HCT116 (cell line): ENCODE results near the gene MTERF4. TPM values are rescaled to one million over a fixed set of nuclear protein-coding genes. Genes with fewer than 3 reads are reported as not detected.

Source experiments
- ATAC-seq: fragments of 200-7000 bp; cut with Tn5 transposase; 2 replicates; pipeline ENCODE4 v1.9.1; 2020; ENCODE audit warnings: mild to moderate bottlenecking, moderate library complexity
- BruUV-seq: library from RNA; stranded (reverse); fragments of 400-500 nt; replicated peaks from 2 replicates; lab custom pipeline; 2021; lab: Mats Ljungman, UMichigan
- CTCF ChIA-PET: fragments of 300-600 bp; sonication (Branson Sonifier 250); formaldehyde crosslinking; loops from one replicate; lab custom pipeline; 2021; ENCODE audit warnings: antibody characterized with exemption; lab: Charles Lee
- POLR2A ChIA-PET: fragments of 300-600, 350-600 bp; sonication (Branson Sonifier 250); formaldehyde crosslinking; loops from one replicate; lab custom pipeline; 2021; ENCODE audit warnings: antibody characterized with exemption; lab: Charles Lee
- RAD21 ChIA-PET, 2 experiments: fragments of 300-600 bp; sonication (Branson Sonifier 250); formaldehyde crosslinking; loops; one replicate each; lab custom pipeline; 2023; ENCODE audit warnings: low total read pairs in 2 of 2; ENCODE audit not compliant: uncharacterized antibody in 2 of 2, unreplicated experiment in 2 of 2, low non-redundant PET in 1 of 2; lab: Charles Lee
- DNase-seq: peaks from one replicate; pipeline ENCODE4 v3.0.0-alpha.2; 2010; ENCODE audit warnings: low read depth, low spot score
- H2AFZ ChIP-seq: fragments of 200-600 bp; shearing (Covaris generic), sonication (generic); 2 replicates; pipeline ENCODE4 v1.6.1; 2017; ENCODE audit warnings: low read depth, mixed run types, mixed read lengths, antibody characterized with exemption, low read length; ENCODE audit not compliant: poor library complexity, severe bottlenecking
- H3K27ac ChIP-seq: 2 replicates; pipeline ENCODE4 v1.5.1; 2012; ENCODE audit warnings: low read depth, low read length
- H3K27me3 ChIP-seq: fragments of 200-600 bp; sonication (generic); 2 replicates; pipeline ENCODE4 v1.6.1; 2016; ENCODE audit warnings: mixed run types, low read length, mixed read lengths; ENCODE audit not compliant: insufficient read depth
- H3K36me3 ChIP-seq, 2 experiments: fragments of 200-500 bp in 1 of 2; fragments of 200-600 bp in 1 of 2; sonication (Bioruptor generic) in 1 of 2; sonication (generic) in 1 of 2; 2 replicates each; pipeline versions ENCODE4 v1.5.1 to v1.6.1; 2014 to 2016; ENCODE audit warnings: low read length in 2 of 2, inconsistent platforms in 1 of 2, mixed read lengths in 1 of 2, mixed run types in 1 of 2; ENCODE audit not compliant: insufficient read depth in 2 of 2, control insufficient read depth in 1 of 2
- H3K4me1 ChIP-seq, 2 experiments: fragments of 200-600 bp in 1 of 2; sonication (generic) in 1 of 2; 2 replicates each; pipeline versions ENCODE4 v1.5.1 to v1.6.1; 2012 to 2017; ENCODE audit warnings: low read length in 2 of 2, inconsistent platforms in 1 of 2, mild to moderate bottlenecking in 1 of 2, mixed read lengths in 1 of 2, mixed run types in 1 of 2, moderate library complexity in 1 of 2; ENCODE audit not compliant: insufficient read depth in 2 of 2, control insufficient read depth in 1 of 2
- H3K4me2 ChIP-seq: fragments of 200-600 bp; sonication (generic); 2 replicates; pipeline ENCODE4 v1.6.1; 2017; ENCODE audit warnings: mixed run types, low read length, mixed read lengths
- H3K4me3 ChIP-seq, 2 experiments: fragments of 200-600 bp in 1 of 2; sonication (generic) in 1 of 2; replicated peaks in 1 of 2; 2 replicates each; pipeline ENCODE4 v1.5.1; 2011 to 2016; ENCODE audit warnings: low read length in 2 of 2, control low read depth in 1 of 2, low read depth in 1 of 2, mild to moderate bottlenecking in 1 of 2, mixed read lengths in 1 of 2, mixed run types in 1 of 2
- H3K79me2 ChIP-seq: fragments of 200-600 bp; sonication (generic); 2 replicates; pipeline ENCODE4 v1.6.1; 2017; ENCODE audit warnings: mild to moderate bottlenecking, mixed run types, low read length, moderate library complexity, mixed read lengths; ENCODE audit not compliant: insufficient read depth
- H3K9ac ChIP-seq: fragments of 200-600 bp; sonication (generic); 2 replicates; pipeline ENCODE4 v1.6.1; 2016; ENCODE audit warnings: low read length, mixed read lengths
- H3K9me2 ChIP-seq: fragments of 200-600 bp; sonication (generic), shearing (Covaris generic); 2 replicates; pipeline ENCODE4 v1.6.1; 2017; ENCODE audit warnings: mixed run types, mild to moderate bottlenecking, moderate library complexity; ENCODE audit not compliant: insufficient read depth
- H3K9me3 ChIP-seq, 2 experiments: fragments of 200-500 bp in 1 of 2; fragments of 200-600 bp in 1 of 2; sonication (Bioruptor generic) in 1 of 2; sonication (generic) in 1 of 2; 2 replicates each; pipeline ENCODE4 v1.6.1; 2014 to 2017; ENCODE audit warnings: low read length in 2 of 2, mixed read lengths in 2 of 2, inconsistent platforms in 1 of 2, low read depth in 1 of 2, mild to moderate bottlenecking in 1 of 2, mixed run types in 1 of 2, moderate library complexity in 1 of 2; ENCODE audit not compliant: control insufficient read depth in 1 of 2, insufficient read depth in 1 of 2
- H4K20me1 ChIP-seq: fragments of 200-600 bp; sonication (generic), shearing (Covaris generic); 2 replicates; pipeline ENCODE4 v1.6.1; 2017; ENCODE audit warnings: mixed run types, mild to moderate bottlenecking, moderate library complexity; ENCODE audit not compliant: insufficient read depth
- EZH2phosphoT487 ChIP-seq: fragments of 200-600 bp; IDR thresholded peaks from 2 replicates; pipeline ENCODE4 v1.6.1; 2018; ENCODE audit warnings: antibody characterized with exemption, borderline replicate concordance
- FOSL1 ChIP-seq: IDR thresholded peaks from 2 replicates; pipeline ENCODE4 v1.6.1; 2012; ENCODE audit warnings: low read depth
- POLR2A ChIP-seq: IDR thresholded peaks from 2 replicates; pipeline ENCODE4 v1.7.0; 2011; ENCODE audit warnings: borderline replicate concordance; ENCODE audit not compliant: insufficient read depth, insufficient read length; ENCODE audit errors: extremely low read depth
- POLR2AphosphoS5 ChIP-seq: IDR thresholded peaks from 2 replicates; pipeline ENCODE4 v1.6.1; 2011; ENCODE audit warnings: mild to moderate bottlenecking, low read depth, low read length, moderate library complexity
- SP1 ChIP-seq: IDR thresholded peaks from 2 replicates; pipeline ENCODE4 v1.6.1; 2012; ENCODE audit warnings: low read depth
- YY1 ChIP-seq: IDR thresholded peaks from 2 replicates; pipeline ENCODE4 v1.6.1; 2011; ENCODE audit warnings: low read length, low read depth, moderate library complexity, mild to moderate bottlenecking; ENCODE audit not compliant: insufficient replicate concordance; ENCODE audit errors: extremely low read depth
- ZFX ChIP-seq: fragments of 450-650 bp; IDR thresholded peaks from 2 replicates; pipeline ENCODE4 v1.6.1; 2017
- intact Hi-C: fragments of 100-400 bp; cut with micrococcal nuclease; formaldehyde crosslinking; loops from 2 replicates; pipeline ENCODE4 v1.10.0; 2022
- total RNA-seq: library from RNA; stranded (reverse); gene quantifications from one replicate; pipeline ENCODE4 v1.2.1, GENCODE V29; 2021; ENCODE audit not compliant: unreplicated experiment

MTERF4 gene
- total RNA-seq, 1 experiment from 2014 or later, result 25.5 TPM

GRCh38 chr2:241135737-241136136 is 33.6 kb upstream of the MTERF4 start:
- H3K4me2 ChIP-seq, result no peak overlapping the region
- H2AFZ ChIP-seq, result no peak overlapping the region
- H3K9me2 ChIP-seq, result no peaks in the 10 kb centered on the region
- ATAC-seq (no peak), DNase-seq (no peak)
- CTCF ChIA-PET, result no interaction called here
- H3K9me3 ChIP-seq, result no peaks in the 10 kb centered on the region
- no peaks in the 10 kb centered on the region for H4K20me1 ChIP-seq
- H3K36me3 ChIP-seq, result peaks cover 3 to 6% of the 10 kb centered on the region in 2 experiments; a peak in 3 of 4 replicates
- RAD21 ChIA-PET, result no interaction called here
- no peaks in the 10 kb centered on the region for H3K4me1 ChIP-seq
- no peak overlapping the region for H3K9ac ChIP-seq
- POLR2A ChIA-PET, result no interaction called here
- BruUV-seq, result no TSS peak
- intact Hi-C loops, result no loop called here
- H3K27me3 ChIP-seq, result no peaks in the 10 kb centered on the region
- no peak overlapping the region for H3K4me3 ChIP-seq
- H3K79me2 ChIP-seq, result no peaks in the 10 kb centered on the region
- no peak overlapping the region for H3K27ac ChIP-seq
- no peak for TF ChIP-seq SP1
- no peak for TF ChIP-seq POLR2A
- no peak for TF ChIP-seq FOSL1
- no peak for TF ChIP-seq ZFX
- TF ChIP-seq EZH2phosphoT487, result no peak
- TF ChIP-seq YY1, result no peak

DNA sequence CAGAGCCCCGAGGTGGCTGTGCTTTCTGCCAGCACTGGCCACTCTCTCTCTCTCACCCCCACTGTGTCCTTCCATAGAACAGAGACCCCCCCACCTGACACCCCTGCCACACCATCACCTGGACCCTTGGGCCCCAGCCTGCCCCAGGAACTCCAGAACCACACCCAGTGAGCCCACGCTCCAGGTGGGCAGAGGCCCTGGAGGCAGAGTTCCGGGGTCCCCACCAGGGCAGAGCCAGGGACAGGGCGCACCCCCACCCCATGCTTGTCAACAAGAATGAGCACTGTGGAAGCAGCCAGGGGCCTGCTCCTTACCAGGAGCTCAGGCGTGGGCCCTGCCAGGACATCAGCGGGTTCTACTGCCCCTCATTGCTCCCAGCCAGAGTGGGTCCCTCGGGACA is 32.6 kb upstream of the MTERF4 start:
- H3K27ac ChIP-seq, result no peak overlapping the region
- TF ChIP-seq FOSL1, result no peak
- no peak for TF ChIP-seq POLR2AphosphoS5
- ATAC-seq, result no peak
- no peaks in the 10 kb centered on the region for H4K20me1 ChIP-seq
- ChIA-PET CTCF (no interaction called here), POLR2A (no interaction called here), RAD21 (no interaction called here)
- no peak for DNase-seq
- H3K9ac ChIP-seq, result no peak overlapping the region
- no peak overlapping the region for H3K4me3 ChIP-seq
- H3K27me3 ChIP-seq, result no peaks in the 10 kb centered on the region
- no peaks in the 10 kb centered on the region for H3K4me1 ChIP-seq
- no peak overlapping the region for H3K4me2 ChIP-seq
- intact Hi-C loops, result no loop called here
- H3K9me3 ChIP-seq, result no peaks in the 10 kb centered on the region
- no peaks in the 10 kb centered on the region for H3K79me2 ChIP-seq
- no TSS peak for BruUV-seq
- H3K36me3 ChIP-seq, result peaks cover 2 to 3% of the 10 kb centered on the region in 2 experiments; a peak in 3 of 4 replicates
- H2AFZ ChIP-seq, result no peak overlapping the region
- no peaks in the 10 kb centered on the region for H3K9me2 ChIP-seq
